Kidney epithelial cell (primary cell): ENCODE measurements around the gene NEURL1B. TPM values are rescaled to one million over a fixed set of nuclear protein-coding genes. Genes with fewer than 3 reads are reported as not detected.

Experiments
- DNase-seq: peaks from one replicate; pipeline ENCODE4 v3.0.0-alpha.2; 2010; ENCODE audit warnings: low read depth
- H3K27me3 ChIP-seq: 2 replicates; pipeline ENCODE4 v1.6.0; 2011; ENCODE audit warnings: low read length; ENCODE audit not compliant: control insufficient read depth, insufficient read depth
- H3K36me3 ChIP-seq: 2 replicates; pipeline ENCODE4 v1.5.1; 2011; ENCODE audit warnings: low read length; ENCODE audit not compliant: control insufficient read depth, insufficient read depth
- H3K4me3 ChIP-seq: 2 replicates; pipeline ENCODE4 v1.5.1; 2011; ENCODE audit warnings: low read depth, mild to moderate bottlenecking, control low read depth, low read length
- CTCF ChIP-seq: IDR thresholded peaks from 2 replicates; pipeline ENCODE4 v1.5.1; 2011; ENCODE audit warnings: mild to moderate bottlenecking, moderate library complexity, low read length, control low read depth, inconsistent platforms; ENCODE audit not compliant: insufficient read depth, poor library complexity, severe bottlenecking
- total RNA-seq: library from RNA; depleted of rRNA; stranded (reverse); fragments of >200 nt; gene quantifications from 2 replicates; pipeline ENCODE4 v1.2.3, GENCODE V29; 2015

The NEURL1B gene
- total RNA-seq, 1 donor from 2014 or later: 5.1 TPM

DNA sequence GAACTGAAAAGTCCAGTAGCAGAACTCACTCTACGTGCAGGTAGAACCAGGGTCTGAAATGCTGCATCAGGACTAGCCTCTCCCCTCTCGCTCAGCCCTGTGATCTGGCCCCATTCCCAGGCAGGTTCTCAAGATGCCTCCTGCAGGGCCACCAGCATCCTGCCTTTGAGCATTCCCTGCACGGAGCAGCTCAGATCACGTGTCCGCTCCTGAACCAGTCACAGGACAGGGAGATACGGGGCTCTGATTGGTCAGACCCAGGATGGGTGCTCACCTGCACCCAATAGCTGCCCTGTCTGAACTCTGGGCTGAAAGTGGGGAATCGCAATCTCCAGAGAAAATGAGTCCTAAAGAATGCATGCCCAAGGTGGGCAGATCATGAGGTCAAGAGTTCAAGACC, 50.8 kb downstream of the NEURL1B start:
- Histone ChIP-seq H3K27me3 (peaks cover 2% of the 10 kb centered on the region), H3K4me3 (no peak overlapping the region), H3K36me3 (no peaks in the 10 kb centered on the region)
- no peak for TF ChIP-seq CTCF
- no peak for DNase-seq

GRCh38 chr5:172692451-172692850, 51.4 kb downstream of the NEURL1B start:
- Histone ChIP-seq H3K36me3 (no peaks in the 10 kb centered on the region), H3K27me3 (peaks cover 2% of the 10 kb centered on the region), H3K4me3 (no peak overlapping the region)
- DNase-seq: no peak
- TF ChIP-seq CTCF: no peak

DNA sequence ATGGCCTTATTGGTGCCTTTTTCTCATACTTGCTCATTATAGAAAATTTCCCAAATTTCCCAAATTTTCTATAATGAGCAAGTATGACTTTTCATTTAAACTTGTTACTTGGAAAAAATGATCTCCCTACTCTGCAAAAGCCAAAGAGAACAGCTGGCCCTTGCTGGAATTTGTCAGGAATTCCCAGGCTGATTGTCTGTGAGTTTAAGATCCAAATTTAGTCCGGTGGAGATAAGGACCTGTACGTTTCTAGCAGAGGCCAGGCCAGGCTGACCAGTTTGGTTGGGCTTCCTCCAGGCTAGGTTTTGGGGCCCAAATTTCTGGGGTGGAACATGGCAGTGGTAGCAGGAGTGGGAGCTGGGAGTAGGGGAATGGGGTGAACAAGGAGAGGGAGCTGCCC, 51.9 kb downstream of the NEURL1B start:
- Histone ChIP-seq H3K4me3 (no peak overlapping the region), H3K27me3 (peaks cover 2% of the 10 kb centered on the region), H3K36me3 (no peaks in the 10 kb centered on the region)
- DNase-seq: no peak
- TF ChIP-seq CTCF: no peak

GRCh38 chr5:172694061-172694460, 53.0 kb downstream of the NEURL1B start:
- no peak for TF ChIP-seq CTCF
- Histone ChIP-seq H3K4me3 (no peak overlapping the region), H3K27me3 (peaks cover 4% of the 10 kb centered on the region), H3K36me3 (no peaks in the 10 kb centered on the region)
- no peak for DNase-seq

DNA sequence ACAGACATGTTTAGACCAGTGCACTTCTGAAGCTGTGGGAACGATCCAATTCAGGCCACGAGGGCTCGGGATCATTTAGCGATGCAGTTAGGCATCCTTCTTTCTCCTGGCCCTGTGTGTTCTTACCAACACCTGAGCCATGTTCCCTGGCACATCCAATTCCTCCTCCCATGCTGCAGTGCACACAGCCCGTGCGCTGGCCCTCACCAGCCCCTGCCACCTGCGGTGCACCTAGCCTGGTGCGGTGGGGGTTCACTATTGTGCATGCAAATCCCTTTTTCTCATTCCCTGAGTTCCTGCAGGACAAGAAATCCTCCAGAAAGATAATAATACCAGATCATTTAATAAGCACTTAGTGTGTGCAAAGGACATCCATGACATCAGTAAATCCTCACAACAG, 53.5 kb downstream of the NEURL1B start:
- H3K4me3 ChIP-seq: no peak overlapping the region
- H3K36me3 ChIP-seq: no peaks in the 10 kb centered on the region
- no peak for DNase-seq
- H3K27me3 ChIP-seq: peaks cover 7% of the 10 kb centered on the region
- TF ChIP-seq CTCF: no peak

GRCh38 chr5:172695232-172696054, 54.4 kb downstream of the NEURL1B start:
- TF ChIP-seq CTCF: no peak
- Histone ChIP-seq H3K27me3 (peaks cover 14% of the 10 kb centered on the region), H3K4me3 (no peak overlapping the region), H3K36me3 (no peaks in the 10 kb centered on the region)
- no peak for DNase-seq
